Brain pericyte (primary cell): ENCODE results near the gene SLC26A4.

Experiments used
- DNase-seq: peaks from one replicate; pipeline ENCODE4 v3.0.0-alpha.2; 2012; ENCODE audit warnings: low read depth, low spot score

Gene SLC26A4

GRCh38 chr7:107746006-107746405 is 85.4 kb downstream of the SLC26A4 start:
- DNase-seq, result no peak

- no peak for DNase-seq
These were observed 90.5 kb downstream of the SLC26A4 start for GRCh38 chr7:107751113-107751512.

GRCh38 chr7:107754642-107755041 is 94.0 kb downstream of the SLC26A4 start:
- no peak for DNase-seq

GRCh38 chr7:107758667-107759066 is 98.0 kb downstream of the SLC26A4 start:
- no peak for DNase-seq

- no peak for DNase-seq
These were observed 106.8 kb downstream of the SLC26A4 start for GRCh38 chr7:107767391-107767790.
